GF-D8 (cell line): ENCODE results near the gene ARMH4.

Experiments
- DNase-seq: peaks from one replicate; lab custom pipeline; 2025; lab: John Stamatoyannopoulos, UW

Gene ARMH4

GRCh38 chr14:58152014-58152857 is at the start of gene ARMH4:
Gene ARMH4, minus strand, starts transcription at chr14:58152213. Its CDS starts 12,855 bp downstream, at chr14:58139358.
- DNase-seq, result no peak

GRCh38 chr14:58200846-58201245 is 48.8 kb upstream of the ARMH4 start:
- no peak for DNase-seq

- no peak for DNase-seq
Observed at GRCh38 chr14:58200480-58200841, 48.4 kb upstream of the ARMH4 start.

- DNase-seq, result peak; percentile 49
Observed at GRCh38 chr14:58199726-58200479, 47.9 kb upstream of the ARMH4 start, which contains the start of gene ACTR10. Gene ACTR10, plus strand, starts transcription at chr14:58200149. Its CDS starts 69 bp downstream, at chr14:58200218.

- no peak for DNase-seq
Observed at GRCh38 chr14:58198086-58198485, 46.1 kb upstream of the ARMH4 start.

GRCh38 chr14:58196198-58196597 is 44.2 kb upstream of the ARMH4 start:
- DNase-seq, result no peak

GRCh38 chr14:58193542-58193941 is 41.5 kb upstream of the ARMH4 start:
- DNase-seq, result no peak

- no peak for DNase-seq
Observed at GRCh38 chr14:58191763-58192601, 40.0 kb upstream of the ARMH4 start.

- no peak for DNase-seq
Observed at GRCh38 chr14:58189176-58189575, 37.2 kb upstream of the ARMH4 start.

GRCh38 chr14:58177125-58177524 is 25.1 kb upstream of the ARMH4 start:
- DNase-seq, result no peak

- DNase-seq, result peak; percentile 3
Observed at GRCh38 chr14:58171090-58171489, 19.1 kb upstream of the ARMH4 start.

GRCh38 chr14:58167891-58168290 is 15.9 kb upstream of the ARMH4 start:
- no peak for DNase-seq

- no peak for DNase-seq
Observed at GRCh38 chr14:58167057-58167456, 15.0 kb upstream of the ARMH4 start.

GRCh38 chr14:58166005-58166983 is 14.3 kb upstream of the ARMH4 start:
- peak; percentile 2 for DNase-seq

- DNase-seq, result no peak
Observed at GRCh38 chr14:58160561-58160960, 8.5 kb upstream of the ARMH4 start.

- DNase-seq, result no peak
Observed at GRCh38 chr14:58151133-58152013, 640 bp downstream of the ARMH4 start.

GRCh38 chr14:58150243-58150805 is 1.7 kb downstream of the ARMH4 start:
- no peak for DNase-seq

GRCh38 chr14:58149196-58149595 is 2.8 kb downstream of the ARMH4 start:
- DNase-seq, result no peak

- DNase-seq, result no peak
Observed at GRCh38 chr14:58146399-58146798, 5.6 kb downstream of the ARMH4 start.

- DNase-seq, result no peak
Observed at GRCh38 chr14:58145936-58146335, 6.1 kb downstream of the ARMH4 start.
